Brain microvascular endothelial cell (primary cell): ENCODE results near the gene SLC44A4.

ENCODE experiments used
- DNase-seq: peaks from one replicate; pipeline ENCODE4 v3.0.0-alpha.2; 2020
- H3K27ac ChIP-seq: fragments of 250-450 bp; sonication (Bioruptor Pico); 2 replicates; pipeline ENCODE4 v1.5.1; 2020; ENCODE audit warnings: mild to moderate bottlenecking, moderate library complexity
- H3K27me3 ChIP-seq: fragments of 250-450 bp; sonication (Bioruptor Pico); replicated peaks from 2 replicates; pipeline ENCODE4 v1.5.1; 2020; ENCODE audit warnings: mild to moderate bottlenecking
- H3K36me3 ChIP-seq: fragments of 250-450 bp; sonication (Bioruptor Pico); replicated peaks from 2 replicates; pipeline ENCODE4 v1.5.1; 2020; ENCODE audit warnings: mild to moderate bottlenecking
- H3K4me3 ChIP-seq: 2 replicates; pipeline ENCODE4 v1.5.1; 2011; ENCODE audit warnings: low read depth, mild to moderate bottlenecking, control low read depth, low read length, moderate library complexity
- CTCF ChIP-seq: IDR thresholded peaks from 2 replicates; pipeline ENCODE4 v1.5.1; 2011; ENCODE audit warnings: low read depth, mild to moderate bottlenecking, moderate library complexity, low read length, control low read depth, inconsistent platforms; ENCODE audit errors: missing control alignments
- in situ Hi-C: cut with HindIII; loops from 2 replicates; pipeline ENCODE4 v1.10.0; 2017; ENCODE audit warnings: low sequenced_read_pairs, low pct_ligation_motif_present

Gene SLC44A4

GRCh38 chr6:31920811-31921210 is 42.0 kb upstream of the SLC44A4 start:
- DNase-seq, result no peak
- H3K27me3 ChIP-seq, result no peaks in the 10 kb centered on the region
- H3K4me3 ChIP-seq, result no peak overlapping the region
- in situ Hi-C loops, result no loop called here
- H3K36me3 ChIP-seq, result no peaks in the 10 kb centered on the region
- no peak overlapping the region for H3K27ac ChIP-seq
- no peak for TF ChIP-seq CTCF

GRCh38 chr6:31919624-31920303 is 41.0 kb upstream of the SLC44A4 start:
- no peak for DNase-seq
- H3K36me3 ChIP-seq, result no peaks in the 10 kb centered on the region
- TF ChIP-seq CTCF, result no peak
- H3K4me3 ChIP-seq, result no peak overlapping the region
- H3K27ac ChIP-seq, result no peak overlapping the region
- in situ Hi-C loops, result no loop called here
- no peaks in the 10 kb centered on the region for H3K27me3 ChIP-seq

- TF ChIP-seq CTCF, result no peak
- no peak overlapping the region for H3K27ac ChIP-seq
- no peaks in the 10 kb centered on the region for H3K27me3 ChIP-seq
- no peak for DNase-seq
- H3K4me3 ChIP-seq, result no peak overlapping the region
- no peaks in the 10 kb centered on the region for H3K36me3 ChIP-seq
- in situ Hi-C loops, result no loop called here
Measured at GRCh38 chr6:31918069-31918720, 39.4 kb upstream of the SLC44A4 start.

GRCh38 chr6:31915756-31916155 is 37.0 kb upstream of the SLC44A4 start:
- Histone ChIP-seq H3K36me3 (no peaks in the 10 kb centered on the region), H3K27ac (no peak overlapping the region), H3K27me3 (no peaks in the 10 kb centered on the region), H3K4me3 (no peak overlapping the region)
- no peak for TF ChIP-seq CTCF
- no peak for DNase-seq
- in situ Hi-C loops, result no loop called here

GRCh38 chr6:31915351-31915750 is 36.6 kb upstream of the SLC44A4 start:
- TF ChIP-seq CTCF, result no peak
- Histone ChIP-seq H3K36me3 (no peaks in the 10 kb centered on the region), H3K27ac (no peak overlapping the region), H3K27me3 (no peaks in the 10 kb centered on the region), H3K4me3 (no peak overlapping the region)
- DNase-seq, result no peak
- in situ Hi-C loops, result no loop called here
